ENCODE measurements around the gene SLC38A8. TPM values are rescaled to one million over a fixed set of nuclear protein-coding genes. Genes with fewer than 3 reads are reported as not detected.

Gene SLC38A8
- total RNA-seq, 1 donor from 2014 or later = not detected

DNA sequence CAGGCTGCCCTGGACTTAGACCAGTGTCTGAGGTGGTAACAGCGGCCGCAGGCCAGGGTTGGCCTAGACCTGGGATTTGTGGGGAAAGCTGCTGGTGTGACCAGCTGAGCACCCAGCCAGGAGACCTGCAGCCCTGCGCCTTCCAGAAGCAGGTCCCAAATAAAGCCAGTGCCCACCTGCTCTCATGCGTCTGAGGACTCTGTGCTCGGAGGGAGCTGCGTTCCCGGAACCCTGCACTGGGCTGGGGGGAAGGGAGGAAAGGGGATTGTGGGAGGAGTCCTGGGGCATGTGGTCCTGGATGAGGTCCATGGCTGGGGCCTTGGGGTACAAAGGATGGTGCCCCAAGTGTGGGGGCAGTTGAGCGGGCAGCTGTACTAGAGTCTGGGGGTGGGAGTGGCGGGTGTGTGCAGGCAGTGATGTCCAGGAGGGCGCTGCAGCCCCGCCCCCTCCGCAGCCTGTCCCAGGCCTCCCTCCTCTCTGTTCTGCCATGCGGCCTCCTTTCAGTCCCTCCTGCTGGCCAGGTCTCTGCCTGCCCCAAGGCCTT is 76.4 kb downstream of the SLC38A8 start:
- no peak for TF ChIP-seq POLR2A (IDR thresholded peaks at IDR 0.05)
- no peaks in the 10 kb centered on the region for H3K9me3 ChIP-seq
- no peak overlapping the region for H3K4me3 ChIP-seq
- no peaks in the 10 kb centered on the region for H3K27me3 ChIP-seq
- H3K4me1 ChIP-seq = no peaks in the 10 kb centered on the region
- DNase-seq (ENCODE audit: extremely low spot score in 2 of 2) = no peak
- no peaks in the 10 kb centered on the region for H3K36me3 ChIP-seq
- intact Hi-C loops (cut with DNase I) = loop anchor here (10.0 kb wide), 2 partner anchors 99 to 519 kb away; no protein-coding TSS in a partner anchor
- H3K27ac ChIP-seq = no peak overlapping the region

DNA sequence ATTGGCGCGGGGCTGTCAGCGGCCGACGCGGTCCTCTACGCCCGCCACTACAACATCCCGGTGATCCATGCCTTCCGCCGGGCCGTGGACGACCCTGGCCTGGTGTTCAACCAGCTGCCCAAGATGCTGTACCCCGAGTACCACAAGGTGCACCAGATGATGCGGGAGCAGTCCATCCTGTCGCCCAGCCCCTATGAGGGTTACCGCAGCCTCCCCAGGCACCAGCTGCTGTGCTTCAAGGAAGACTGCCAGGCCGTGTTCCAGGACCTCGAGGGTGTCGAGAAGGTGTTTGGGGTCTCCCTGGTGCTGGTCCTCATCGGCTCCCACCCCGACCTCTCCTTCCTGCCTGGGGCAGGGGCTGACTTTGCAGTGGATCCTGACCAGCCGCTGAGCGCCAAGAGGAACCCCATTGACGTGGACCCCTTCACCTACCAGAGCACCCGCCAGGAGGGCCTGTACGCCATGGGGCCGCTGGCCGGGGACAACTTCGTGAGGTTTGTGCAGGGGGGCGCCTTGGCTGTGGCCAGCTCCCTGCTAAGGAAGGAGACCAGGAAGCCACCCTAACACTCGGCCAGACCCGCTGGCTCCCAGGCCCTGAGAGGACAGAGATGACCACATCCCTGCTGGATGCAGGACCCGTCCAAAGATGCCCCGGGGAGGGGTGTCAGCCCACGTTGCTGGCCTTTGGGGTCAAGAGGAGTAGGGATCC is 77.0 kb downstream of the SLC38A8 start:
- Histone ChIP-seq H3K4me1 (no peaks in the 10 kb centered on the region), H3K27ac (no peak overlapping the region), H3K4me3 (no peak overlapping the region), H3K9me3 (no peaks in the 10 kb centered on the region), H3K36me3 (peaks cover 0 to 4% of the 10 kb centered on the region in 2 donors), H3K27me3 (no peaks in the 10 kb centered on the region)
- intact Hi-C loops (cut with DNase I) = loop anchor here (10.0 kb wide), 2 partner anchors 99 to 519 kb away; no protein-coding TSS in a partner anchor
- TF ChIP-seq, protein P1, sequence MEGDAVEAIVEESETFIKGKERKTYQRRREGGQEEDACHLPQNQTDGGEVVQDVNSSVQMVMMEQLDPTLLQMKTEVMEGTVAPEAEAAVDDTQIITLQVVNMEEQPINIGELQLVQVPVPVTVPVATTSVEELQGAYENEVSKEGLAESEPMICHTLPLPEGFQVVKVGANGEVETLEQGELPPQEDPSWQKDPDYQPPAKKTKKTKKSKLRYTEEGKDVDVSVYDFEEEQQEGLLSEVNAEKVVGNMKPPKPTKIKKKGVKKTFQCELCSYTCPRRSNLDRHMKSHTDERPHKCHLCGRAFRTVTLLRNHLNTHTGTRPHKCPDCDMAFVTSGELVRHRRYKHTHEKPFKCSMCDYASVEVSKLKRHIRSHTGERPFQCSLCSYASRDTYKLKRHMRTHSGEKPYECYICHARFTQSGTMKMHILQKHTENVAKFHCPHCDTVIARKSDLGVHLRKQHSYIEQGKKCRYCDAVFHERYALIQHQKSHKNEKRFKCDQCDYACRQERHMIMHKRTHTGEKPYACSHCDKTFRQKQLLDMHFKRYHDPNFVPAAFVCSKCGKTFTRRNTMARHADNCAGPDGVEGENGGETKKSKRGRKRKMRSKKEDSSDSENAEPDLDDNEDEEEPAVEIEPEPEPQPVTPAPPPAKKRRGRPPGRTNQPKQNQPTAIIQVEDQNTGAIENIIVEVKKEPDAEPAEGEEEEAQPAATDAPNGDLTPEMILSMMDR (IDR thresholded peaks at IDR 0.05) = no peak
- no peak for TF ChIP-seq POLR2AphosphoS5 (IDR thresholded peaks at IDR 0.05; ENCODE audit: insufficient read depth in 1 of 2, low read depth in 1 of 2)
- TF ChIP-seq POLR2A (IDR thresholded peaks at IDR 0.05) = no peak
- no peak for DNase-seq (ENCODE audit: extremely low spot score in 2 of 2)

DNA sequence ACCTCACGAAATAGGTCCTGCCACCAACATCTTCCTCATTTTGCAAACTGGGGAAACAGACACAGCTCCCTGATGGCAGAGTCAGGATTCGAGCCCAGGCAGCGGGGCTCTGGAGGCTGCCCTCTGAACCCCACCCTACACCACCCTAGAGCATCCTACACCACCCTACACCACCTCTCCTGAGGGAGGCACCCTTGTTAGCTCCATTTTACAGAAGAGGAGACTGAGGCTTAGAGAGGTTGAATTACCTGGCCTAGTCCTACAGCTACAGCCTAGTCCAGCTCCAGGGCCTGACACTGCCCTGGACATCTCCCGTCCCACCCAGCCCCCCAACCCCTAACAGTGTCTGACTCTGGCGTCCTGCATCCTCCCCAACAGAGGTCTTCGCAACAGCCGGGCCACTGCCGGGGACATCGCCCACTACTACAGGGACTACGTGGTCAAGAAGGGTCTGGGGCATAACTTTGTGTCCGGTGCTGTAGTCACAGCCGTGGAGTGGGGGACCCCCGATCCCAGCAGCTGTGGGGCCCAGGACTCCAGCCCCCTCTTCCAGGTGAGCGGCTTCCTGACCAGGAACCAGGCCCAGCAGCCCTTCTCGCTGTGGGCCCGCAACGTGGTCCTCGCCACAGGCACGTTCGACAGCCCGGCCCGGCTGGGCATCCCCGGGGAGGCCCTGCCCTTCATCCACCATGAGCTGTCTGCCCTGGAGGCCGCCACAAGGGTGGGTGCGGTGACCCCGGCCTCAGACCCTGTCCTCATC is 77.7 kb downstream of the SLC38A8 start:
- TF ChIP-seq POLR2A (IDR thresholded peaks at IDR 0.05) = no peak
- TF ChIP-seq, protein P1 (IDR thresholded peaks at IDR 0.05) = no peak
- no peak for TF ChIP-seq POLR2AphosphoS5 (IDR thresholded peaks at IDR 0.05; ENCODE audit: insufficient read depth in 1 of 2, low read depth in 1 of 2)
- no peak for DNase-seq (ENCODE audit: extremely low spot score in 2 of 2)
- Histone ChIP-seq H3K4me1 (no peaks in the 10 kb centered on the region), H3K4me3 (no peak overlapping the region), H3K36me3 (peaks cover 0 to 5% of the 10 kb centered on the region in 2 donors), H3K27ac (no peak overlapping the region), H3K27me3 (no peaks in the 10 kb centered on the region), H3K9me3 (no peaks in the 10 kb centered on the region)
- intact Hi-C loops (cut with DNase I) = loop anchor here (10.0 kb wide), 2 partner anchors 100 to 520 kb away; no protein-coding TSS in a partner anchor

DNA sequence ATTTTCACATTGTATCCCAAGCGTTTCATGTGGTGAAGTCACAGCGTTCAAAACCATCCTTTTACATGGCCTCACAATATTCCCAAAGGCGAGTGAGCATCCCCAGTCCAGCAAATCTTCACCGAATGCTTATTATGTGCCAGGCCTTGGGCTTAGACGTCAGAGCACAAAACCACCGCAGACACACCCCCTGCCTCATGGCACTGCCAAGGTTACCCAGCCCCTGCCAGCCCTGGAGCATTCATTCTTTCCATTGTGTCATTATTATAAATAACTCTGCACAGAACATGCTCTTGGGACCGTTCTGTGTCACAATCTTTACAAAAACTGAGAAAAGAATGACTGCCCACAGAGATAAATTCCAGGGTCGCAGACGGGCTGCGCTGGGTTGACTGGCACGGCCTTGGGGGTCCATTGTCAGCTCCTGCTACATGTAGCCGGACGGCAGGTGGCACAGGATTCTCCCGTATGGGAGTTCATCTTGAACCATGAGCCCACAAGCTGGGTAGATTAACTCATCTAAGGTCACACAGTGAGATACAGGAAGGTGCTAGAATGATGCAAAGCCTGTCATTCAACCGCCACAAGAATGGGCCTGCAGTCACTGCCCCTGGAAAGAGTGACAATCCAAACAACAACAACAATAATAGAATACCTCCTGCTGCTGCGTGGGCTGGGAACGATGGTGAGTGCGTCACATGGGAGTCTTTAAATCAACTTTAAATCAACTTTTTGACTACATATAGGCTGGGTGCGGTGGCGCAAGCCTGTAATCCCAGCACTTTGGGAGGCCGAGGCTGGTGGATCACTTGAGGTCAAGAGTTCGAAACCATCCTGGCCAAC is 79.1 kb downstream of the SLC38A8 start:
- no peak for DNase-seq (ENCODE audit: extremely low spot score in 2 of 2)
- Histone ChIP-seq H3K4me3 (no peak overlapping the region), H3K27ac (no peak overlapping the region), H3K27me3 (no peaks in the 10 kb centered on the region), H3K36me3 (peaks cover 0 to 15% of the 10 kb centered on the region in 2 donors), H3K4me1 (no peaks in the 10 kb centered on the region), H3K9me3 (no peaks in the 10 kb centered on the region)
- intact Hi-C loops (cut with DNase I) = loop anchor here (10.0 kb wide), 2 partner anchors 101 to 521 kb away; no protein-coding TSS in a partner anchor
- no peak for TF ChIP-seq POLR2AphosphoS5 (IDR thresholded peaks at IDR 0.05; ENCODE audit: insufficient read depth in 1 of 2, low read depth in 1 of 2)
- TF ChIP-seq POLR2A (IDR thresholded peaks at IDR 0.05) = no peak
- TF ChIP-seq, protein P1 (IDR thresholded peaks at IDR 0.05) = no peak

DNA sequence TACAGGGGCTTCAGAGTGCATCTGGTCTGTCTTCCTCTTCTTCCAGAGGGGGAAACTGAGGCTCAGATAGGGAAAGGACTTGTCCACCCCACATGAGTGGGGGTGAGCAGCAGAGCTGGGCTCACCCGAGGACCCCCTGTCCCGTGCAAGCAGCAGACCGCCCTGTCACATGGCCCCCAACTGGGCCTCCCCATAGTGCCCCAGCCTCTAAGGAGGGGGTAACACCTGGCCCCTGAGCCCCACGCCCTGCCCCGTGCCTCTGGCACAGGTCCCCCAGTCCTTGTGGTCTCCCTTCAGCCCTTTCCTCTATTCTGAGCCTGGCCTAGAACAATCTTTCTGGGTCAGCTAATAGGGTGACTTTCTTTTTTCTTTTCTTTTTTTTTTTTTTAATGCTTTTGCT is 81.0 kb downstream of the SLC38A8 start:
- no peak for DNase-seq (ENCODE audit: extremely low spot score in 2 of 2)
- H3K4me3 ChIP-seq = no peak overlapping the region
- intact Hi-C loops (cut with DNase I) = loop anchor here (10.0 kb wide), 2 partner anchors 103 to 523 kb away; no protein-coding TSS in a partner anchor
- H3K36me3 ChIP-seq = peaks cover 0 to 16% of the 10 kb centered on the region in 2 donors
- H3K9me3 ChIP-seq = no peaks in the 10 kb centered on the region
- H3K27me3 ChIP-seq = no peaks in the 10 kb centered on the region
- no peak overlapping the region for H3K27ac ChIP-seq
- TF ChIP-seq, protein P1 (IDR thresholded peaks at IDR 0.05) = no peak
- TF ChIP-seq POLR2AphosphoS5 (IDR thresholded peaks at IDR 0.05; ENCODE audit: insufficient read depth in 1 of 2, low read depth in 1 of 2) (no peak), POLR2A (IDR thresholded peaks at IDR 0.05) (no peak)
- no peaks in the 10 kb centered on the region for H3K4me1 ChIP-seq

Data from vagina (tissue), 2 donors.